Hematopoietic multipotent progenitor cell treated with erythropoietin and hydrocortisone succinate and interleukin-3 and kit ligand, for 6 days (in vitro differentiated cells): ENCODE measurements around the gene STKLD1.

Experiments used
- DNase-seq: peaks from one replicate; pipeline ENCODE4 v3.0.0-alpha.2; 2015

STKLD1 gene

DNA sequence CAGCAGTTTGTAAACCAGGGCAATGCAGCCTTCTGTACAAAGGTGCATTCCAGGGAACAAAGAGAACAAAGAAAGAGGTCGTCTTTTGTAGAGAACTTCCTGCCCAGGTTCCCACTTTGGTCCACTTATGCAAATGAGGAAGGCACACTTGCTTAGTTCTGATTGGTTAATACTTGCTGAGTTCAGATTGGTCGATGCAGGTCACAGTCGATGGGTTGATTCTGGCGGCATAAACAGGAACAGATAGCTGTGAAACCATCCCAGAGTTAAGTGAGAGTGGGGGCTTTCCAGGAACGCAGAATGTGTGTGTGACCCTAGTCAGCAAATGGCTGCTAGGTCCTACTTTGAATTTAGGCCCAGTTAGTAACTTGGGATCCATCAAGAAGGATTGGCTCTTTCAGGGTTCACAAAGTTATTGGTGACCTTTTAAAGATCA is 44.2 kb downstream of the STKLD1 start:
- no peak for DNase-seq

DNA sequence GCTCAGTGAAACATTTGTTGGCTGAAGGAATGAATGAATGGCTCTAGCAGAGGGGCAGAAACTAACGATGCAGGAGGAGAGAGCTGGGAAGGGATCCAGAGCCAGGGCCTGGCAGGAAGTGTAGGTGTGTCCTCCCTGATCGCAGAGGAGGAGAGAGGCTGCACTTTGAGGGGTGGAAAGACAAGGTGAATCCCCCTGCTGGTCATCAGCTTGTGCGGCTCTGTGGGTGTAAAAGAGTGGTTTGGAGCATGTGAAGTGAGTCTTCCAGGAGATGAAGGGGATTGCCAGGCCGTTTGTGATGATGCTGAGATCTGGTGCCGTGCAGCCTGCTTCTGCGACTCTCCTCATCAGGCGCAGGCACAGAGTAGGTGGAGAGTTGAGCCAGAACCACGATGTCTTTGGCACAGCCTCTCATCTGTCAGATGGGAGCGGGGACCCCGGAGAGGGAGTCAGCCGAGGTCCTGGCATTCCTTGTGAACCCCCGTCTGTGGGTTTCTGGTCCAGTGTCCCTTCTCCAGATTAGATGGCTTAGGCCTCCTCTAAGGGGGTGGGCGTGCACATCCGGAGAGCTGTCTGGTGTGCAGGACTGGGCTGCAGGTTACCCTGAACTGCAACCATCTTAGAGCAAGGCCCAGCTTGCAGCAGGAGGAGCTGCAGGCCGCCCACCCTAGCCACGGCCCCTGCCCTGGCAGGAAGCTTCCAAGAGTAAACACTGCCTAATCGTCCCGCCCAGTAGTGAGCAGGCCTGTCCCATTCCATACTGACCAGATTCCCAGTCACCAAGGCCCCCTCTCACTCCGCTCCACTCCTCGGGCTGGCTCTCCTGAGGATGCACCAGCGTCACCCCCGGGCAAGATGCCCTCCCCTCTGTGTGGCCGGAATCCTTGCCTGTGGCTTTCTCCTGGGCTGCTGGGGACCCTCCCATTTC is 45.7 kb downstream of the STKLD1 start, which contains the start of gene ADAMTS13:
ADAMTS13 (plus strand) TSS at position 753 of the 928 bp plus-strand sequence; CDS start at position 830, 77 bp downstream.
- peak; percentile 48 for DNase-seq

DNA sequence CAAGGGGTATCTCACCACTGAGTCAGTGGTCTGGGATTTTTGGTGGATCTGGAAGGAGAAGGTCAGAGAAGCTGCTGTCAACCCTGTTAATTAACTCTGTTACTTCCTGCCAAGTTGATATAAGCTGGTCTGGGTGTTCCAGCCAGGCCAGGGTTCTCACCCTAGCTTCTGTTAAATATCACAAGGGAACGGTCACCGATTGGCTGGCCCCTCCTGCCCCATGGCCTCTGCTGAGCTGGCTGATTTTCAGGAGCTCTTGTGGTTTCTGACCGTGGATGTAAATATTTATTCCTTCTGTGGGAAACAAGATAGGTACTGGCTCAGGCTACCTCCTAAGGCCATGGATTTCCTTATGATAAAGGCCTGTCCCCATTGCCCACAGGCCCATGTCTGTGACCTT is 47.0 kb downstream of the STKLD1 start:
- DNase-seq: no peak

DNA sequence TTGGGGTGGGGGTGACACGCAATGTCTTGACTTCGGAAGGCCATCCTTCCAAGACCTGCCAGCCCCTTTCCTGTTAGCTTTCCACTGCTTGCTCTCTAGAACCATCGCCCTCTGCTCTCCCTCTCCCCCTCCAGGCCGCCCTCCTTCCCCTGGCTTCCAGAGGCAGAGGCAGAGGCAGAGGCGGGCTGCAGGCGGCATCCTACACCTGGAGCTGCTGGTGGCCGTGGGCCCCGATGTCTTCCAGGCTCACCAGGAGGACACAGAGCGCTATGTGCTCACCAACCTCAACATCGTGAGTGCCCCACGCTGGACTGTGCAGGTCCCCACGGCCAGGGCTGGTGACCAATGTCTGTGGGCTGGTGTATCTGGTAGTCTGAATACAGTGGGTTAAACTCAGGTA is 48.0 kb downstream of the STKLD1 start:
- DNase-seq: no peak

DNA sequence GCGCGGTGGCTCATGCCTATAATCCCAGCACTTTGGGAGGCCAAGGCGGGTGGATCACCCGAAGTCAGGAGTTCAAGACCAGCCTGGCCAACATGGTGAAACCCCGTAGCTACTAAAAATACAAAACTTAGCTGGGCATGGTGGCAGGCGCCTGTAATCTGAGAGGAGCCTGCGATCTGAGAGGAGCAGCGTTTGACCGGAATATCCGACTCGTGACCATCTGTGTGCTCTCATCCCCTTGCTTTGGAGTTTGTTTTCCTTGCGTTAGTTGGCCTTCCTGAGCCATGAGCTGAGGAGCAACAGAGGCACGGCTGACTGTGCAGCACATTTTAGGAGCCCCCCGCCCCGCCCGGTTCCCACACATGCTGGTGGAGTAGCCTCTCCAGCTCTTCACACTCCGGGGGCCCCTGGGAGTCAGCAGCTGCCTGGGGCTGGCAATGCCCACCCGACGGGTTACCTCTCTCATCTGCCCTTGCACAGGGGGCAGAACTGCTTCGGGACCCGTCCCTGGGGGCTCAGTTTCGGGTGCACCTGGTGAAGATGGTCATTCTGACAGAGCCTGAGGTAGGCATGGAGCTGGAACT is 49.0 kb downstream of the STKLD1 start:
- no peak for DNase-seq

DNA sequence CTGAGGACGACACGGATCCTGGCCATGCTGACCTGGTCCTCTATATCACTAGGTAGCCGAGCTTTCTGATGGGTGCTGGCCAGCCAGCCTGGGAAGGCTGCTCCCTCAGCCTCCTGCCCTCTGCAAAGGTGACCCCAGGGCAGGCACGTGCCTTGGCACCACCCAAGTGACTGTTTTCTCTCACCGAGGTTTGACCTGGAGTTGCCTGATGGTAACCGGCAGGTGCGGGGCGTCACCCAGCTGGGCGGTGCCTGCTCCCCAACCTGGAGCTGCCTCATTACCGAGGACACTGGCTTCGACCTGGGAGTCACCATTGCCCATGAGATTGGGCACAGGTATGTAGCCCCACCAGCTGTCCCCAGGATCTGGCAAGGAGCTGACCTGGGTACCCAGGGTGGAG is 49.8 kb downstream of the STKLD1 start:
- DNase-seq: no peak

DNA sequence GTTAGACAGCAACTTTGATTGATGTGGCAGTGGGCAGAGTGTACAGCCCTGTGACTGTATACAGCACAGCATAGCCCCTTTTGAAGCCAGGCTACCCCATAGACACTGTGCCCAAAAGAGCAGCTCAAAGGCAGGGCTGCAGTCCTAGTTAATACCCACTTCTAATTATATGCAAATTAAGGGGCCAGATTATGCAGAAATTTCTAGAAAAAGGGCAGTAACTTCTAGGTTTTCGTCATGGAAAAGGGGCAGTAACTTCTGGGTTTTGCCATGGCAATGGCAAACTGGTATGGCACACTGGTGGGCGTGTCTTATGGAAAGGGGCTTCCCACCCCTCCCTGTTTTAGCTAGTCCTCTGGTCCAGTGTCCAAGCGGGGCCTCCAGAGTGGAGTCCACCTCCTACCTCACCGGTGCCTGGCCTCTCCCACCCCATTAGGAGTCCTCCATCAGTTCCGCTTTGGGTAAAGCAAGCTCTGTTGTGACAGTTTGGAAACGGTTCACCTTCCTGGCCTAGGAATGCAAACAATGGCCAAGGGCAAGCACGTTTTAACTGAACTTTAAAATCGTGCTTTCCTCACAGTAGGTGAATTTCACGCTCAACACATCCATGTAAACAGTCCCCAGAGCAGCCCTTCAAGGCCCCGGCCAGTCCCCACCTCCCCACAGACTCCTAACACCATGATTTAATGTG is 51.6 kb downstream of the STKLD1 start:
- no peak for DNase-seq

DNA sequence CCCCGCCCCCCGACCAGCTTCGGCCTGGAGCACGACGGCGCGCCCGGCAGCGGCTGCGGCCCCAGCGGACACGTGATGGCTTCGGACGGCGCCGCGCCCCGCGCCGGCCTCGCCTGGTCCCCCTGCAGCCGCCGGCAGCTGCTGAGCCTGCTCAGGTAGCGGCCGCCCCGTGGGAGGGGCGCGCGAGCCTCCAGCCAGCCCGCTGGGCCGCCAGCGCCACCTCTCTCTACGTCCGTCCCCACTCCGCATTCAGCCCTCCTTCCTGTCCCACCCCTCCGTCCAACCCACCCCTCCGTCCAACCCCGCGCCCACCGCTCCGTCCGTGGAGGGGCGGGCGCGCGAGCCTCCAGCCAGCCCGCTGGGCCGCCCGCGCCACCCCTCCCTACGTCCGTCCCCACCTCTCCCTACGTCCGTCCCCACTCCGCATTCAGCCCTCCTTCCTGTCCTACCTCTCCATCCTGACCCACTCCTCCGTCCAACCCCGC is 52.5 kb downstream of the STKLD1 start:
- no peak for DNase-seq

DNA sequence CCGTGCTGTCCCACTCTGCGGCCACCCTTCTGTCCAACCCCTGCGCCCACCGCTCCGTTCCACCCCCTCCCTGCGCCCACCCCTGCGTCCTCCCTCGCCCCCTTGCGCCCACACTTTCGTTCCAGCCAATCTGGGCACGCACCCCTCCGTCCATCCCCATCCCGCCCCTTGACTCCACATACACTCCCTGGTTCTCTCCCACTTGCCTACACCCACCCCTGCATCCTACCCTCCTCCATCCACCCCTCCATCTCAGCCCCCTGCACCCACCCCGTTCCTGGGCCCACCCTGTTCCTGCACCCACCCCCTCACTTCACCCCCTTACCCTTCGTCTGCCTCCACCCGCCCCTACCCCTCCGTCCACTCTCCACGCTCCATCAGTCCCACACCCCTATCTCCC is 53.0 kb downstream of the STKLD1 start:
- DNase-seq: no peak

DNA sequence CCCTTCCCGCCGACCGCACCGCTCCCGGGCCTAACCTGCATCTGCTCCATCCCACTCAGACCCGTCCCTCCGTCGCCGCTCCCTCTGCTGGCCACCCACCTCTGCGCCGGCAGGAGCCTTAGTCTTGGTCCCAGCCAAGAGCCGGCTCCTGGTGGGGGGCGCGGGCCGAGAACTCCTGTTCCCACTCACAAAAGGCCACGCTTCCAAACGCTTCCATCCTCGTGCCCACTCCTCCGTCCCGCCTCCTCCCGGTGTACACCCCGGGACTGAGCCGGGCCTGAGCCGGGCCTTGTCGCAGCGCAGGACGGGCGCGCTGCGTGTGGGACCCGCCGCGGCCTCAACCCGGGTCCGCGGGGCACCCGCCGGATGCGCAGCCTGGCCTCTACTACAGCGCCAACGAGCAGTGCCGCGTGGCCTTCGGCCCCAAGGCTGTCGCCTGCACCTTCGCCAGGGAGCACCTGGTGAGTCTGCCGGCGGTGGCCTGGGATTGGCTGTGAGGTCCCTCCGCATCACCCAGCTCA is 53.5 kb downstream of the STKLD1 start:
- DNase-seq: peak; percentile 56

DNA sequence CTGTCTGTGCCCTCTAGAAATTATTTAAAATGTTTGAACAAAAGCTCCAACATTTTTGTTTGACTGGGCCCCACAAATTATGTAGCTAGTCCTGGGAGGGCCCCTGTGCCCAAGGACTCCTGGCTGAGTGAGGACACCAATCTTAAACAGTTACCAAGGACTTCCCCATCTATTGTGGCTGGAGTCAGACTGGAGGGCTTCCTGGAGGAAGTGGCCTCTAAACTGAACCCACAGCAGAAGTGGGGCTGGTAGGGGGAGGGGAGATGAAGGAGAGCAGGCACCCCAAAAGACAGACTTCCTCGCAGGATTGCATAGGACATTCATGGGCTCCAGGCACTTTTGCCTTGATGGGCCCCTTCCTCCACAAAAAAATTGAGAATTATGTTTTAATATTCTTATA is 54.1 kb downstream of the STKLD1 start:
- no peak for DNase-seq

DNA sequence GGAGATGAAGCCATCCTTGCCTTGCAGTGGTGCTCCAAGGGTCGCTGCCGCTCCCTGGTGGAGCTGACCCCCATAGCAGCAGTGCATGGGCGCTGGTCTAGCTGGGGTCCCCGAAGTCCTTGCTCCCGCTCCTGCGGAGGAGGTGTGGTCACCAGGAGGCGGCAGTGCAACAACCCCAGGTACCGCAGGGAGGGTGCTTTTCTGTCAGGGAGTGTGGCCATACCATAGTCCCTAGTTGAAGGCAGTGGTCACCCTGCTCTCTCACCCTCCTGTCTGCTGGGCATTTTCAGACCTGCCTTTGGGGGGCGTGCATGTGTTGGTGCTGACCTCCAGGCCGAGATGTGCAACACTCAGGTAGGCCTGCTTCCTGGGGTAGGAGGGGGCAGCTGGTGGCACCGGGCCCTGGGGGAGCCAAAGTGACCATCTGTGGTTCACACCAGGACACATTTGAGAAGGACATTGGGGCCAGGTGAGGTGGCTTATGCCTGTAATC is 57.2 kb downstream of the STKLD1 start:
- DNase-seq: no peak

DNA sequence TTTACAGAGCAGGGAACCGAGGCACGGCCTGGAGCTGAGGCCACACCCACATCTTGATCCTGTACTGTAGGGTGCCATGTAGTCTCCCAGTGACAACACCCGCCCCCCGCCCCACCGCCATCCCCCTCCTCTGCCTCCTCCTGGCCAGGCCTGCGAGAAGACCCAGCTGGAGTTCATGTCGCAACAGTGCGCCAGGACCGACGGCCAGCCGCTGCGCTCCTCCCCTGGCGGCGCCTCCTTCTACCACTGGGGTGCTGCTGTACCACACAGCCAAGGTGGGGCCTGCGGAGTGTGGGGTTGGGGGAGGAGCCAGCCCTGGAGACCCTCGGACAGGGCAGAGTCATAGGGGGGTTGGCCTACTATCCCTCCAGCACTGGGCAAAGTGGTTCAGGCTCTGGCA is 60.5 kb downstream of the STKLD1 start:
- DNase-seq: no peak

DNA sequence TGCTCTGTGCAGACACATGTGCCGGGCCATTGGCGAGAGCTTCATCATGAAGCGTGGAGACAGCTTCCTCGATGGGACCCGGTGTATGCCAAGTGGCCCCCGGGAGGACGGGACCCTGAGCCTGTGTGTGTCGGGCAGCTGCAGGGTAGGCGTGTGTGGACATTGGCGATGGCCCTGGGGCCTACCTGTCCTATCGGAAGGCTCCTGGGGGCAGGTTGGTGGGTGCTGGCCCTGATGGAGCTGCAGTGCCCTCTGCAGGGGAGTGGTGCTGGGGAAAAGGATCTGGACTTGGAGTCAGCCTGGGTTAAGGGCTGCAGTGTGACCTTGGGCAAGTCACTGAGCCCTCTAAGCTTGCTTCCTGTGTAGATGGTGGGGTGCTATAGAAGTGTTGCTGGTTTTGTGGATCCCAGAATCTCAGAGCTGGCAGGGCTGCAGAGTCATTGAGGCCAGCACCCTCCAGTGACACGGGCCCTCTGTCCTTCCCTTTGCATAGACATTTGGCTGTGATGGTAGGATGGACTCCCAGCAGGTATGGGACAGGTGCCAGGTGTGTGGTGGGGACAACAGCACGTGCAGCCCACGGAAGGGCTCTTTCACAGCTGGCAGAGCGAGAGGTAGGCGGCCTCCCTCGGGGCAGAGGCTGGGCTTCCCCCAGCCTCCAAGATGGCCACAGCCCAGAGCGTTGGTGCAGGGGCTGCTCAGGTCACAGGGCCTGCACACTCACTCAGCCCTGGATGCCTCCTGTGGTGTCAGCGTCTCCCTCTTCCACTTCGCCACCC is 61.8 kb downstream of the STKLD1 start:
- no peak for DNase-seq

DNA sequence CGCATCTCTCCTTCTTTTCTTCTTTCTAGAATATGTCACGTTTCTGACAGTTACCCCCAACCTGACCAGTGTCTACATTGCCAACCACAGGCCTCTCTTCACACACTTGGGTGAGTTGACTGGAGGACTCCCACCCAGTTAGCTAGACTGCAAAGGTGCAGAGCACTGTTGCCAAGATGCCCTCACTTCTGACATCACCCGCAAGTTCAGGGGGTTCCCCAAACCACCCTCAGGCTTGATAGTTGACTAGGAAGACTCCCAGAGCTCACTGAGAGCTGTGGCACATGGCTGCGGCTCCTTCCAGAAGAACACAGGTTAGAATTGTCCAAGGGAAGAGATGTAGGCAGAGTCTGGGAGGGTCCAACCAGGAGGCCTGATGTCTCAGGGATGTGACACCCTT is 63.2 kb downstream of the STKLD1 start:
- DNase-seq: no peak

DNA sequence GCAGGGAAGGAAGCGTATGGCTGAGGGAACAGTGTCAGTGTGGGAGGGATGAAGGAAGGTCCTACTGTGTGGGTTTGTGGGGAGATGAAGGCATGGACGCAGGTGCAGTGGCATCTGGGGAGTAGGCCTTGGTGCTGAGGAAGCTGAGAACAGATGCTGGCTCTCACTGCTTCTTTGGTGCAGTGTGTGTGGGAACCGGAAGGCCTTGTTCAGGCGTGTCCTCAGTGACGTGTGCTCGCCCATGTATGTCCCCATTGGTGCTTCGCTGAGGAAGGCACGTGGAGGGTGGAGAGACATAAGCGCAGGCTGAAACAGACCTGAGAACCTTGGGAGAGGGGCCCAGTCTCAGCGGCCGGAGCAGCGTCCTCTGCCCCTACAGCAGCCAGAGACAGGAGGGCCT is 64.7 kb downstream of the STKLD1 start:
- no peak for DNase-seq

DNA sequence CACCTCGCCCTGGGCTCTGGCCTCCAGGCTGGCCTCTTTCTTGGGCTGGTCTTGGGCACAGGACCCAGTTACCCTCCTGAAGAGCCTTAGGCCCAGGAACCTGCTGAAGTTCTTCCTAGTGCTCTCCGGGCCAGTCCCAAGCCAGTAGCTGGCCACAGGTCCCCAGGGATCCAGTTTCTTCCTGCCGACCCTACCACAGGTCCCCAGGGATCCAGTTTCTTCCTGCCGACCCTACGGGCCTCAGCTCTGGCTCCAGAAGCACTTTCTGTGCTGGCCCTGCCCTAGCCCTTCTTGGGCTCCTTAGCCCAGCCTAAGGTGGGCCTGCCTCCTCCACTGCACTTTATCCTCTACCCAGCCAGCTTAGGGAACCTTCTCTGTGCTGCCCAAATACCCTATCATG is 65.4 kb downstream of the STKLD1 start:
- DNase-seq: no peak

DNA sequence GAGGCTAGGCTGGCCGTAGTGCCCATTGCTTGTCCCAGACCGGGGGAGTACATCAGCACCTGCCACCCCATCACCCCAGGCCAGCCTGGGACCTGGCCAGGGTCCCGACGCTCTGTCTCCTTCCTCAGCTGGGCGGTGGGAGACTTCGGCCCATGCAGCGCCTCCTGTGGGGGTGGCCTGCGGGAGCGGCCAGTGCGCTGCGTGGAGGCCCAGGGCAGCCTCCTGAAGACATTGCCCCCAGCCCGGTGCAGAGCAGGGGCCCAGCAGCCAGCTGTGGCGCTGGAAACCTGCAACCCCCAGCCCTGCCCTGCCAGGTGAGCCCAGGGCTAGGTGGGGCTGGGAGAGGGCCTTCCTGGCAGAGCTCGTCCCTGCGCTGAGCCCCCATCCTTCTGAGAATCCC is 67.1 kb downstream of the STKLD1 start:
- DNase-seq: no peak

DNA sequence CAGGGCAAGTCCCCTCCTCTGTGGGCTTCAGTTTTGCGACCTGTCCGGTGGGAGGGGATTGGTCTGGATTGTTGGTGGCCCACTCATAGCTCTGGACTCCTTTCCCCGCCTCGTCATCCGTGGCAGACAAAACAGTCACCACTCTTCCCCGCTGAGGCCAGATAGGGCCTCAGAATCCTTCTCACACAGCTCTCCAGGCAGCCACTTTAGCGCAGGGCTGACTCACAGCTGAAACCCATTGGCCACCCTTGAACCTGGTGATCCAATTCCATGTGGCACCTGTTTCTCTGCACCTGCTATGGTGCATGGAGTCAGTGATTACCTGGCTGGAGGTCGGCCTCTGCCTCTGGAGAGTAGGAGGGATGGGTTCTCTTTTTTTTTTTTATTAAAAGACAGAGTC is 67.8 kb downstream of the STKLD1 start:
- no peak for DNase-seq

DNA sequence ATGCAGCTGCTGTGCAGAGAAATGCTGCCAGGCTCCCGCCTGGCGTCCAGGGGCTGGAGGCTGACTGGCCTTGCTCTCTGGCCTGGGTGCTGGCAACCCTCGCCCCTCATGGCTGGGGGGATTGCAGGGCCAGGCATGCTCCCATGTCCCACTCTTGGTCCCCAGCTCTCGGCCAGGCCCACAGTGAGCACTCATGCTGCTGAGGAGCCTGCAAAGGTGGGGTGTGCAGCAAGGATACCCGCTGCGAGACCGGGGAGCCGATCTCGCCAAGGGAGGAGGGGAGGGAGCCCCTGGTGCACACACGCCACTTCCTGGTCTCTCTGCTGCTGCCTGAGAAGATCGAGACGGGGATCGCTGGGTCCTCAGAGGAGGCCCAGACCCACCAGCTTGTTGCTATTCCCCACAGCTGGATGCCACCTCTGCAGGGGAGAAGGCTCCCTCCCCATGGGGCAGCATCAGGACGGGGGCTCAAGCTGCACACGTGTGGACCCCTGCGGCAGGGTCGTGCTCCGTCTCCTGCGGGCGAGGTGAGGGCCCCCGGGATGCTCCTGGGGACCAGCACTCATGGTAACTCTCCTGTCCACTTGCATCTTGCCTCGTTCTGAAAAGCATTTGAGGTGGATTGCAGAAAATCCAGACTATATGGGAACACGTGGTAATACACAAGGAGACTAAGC is 69.3 kb downstream of the STKLD1 start:
- no peak for DNase-seq

DNA sequence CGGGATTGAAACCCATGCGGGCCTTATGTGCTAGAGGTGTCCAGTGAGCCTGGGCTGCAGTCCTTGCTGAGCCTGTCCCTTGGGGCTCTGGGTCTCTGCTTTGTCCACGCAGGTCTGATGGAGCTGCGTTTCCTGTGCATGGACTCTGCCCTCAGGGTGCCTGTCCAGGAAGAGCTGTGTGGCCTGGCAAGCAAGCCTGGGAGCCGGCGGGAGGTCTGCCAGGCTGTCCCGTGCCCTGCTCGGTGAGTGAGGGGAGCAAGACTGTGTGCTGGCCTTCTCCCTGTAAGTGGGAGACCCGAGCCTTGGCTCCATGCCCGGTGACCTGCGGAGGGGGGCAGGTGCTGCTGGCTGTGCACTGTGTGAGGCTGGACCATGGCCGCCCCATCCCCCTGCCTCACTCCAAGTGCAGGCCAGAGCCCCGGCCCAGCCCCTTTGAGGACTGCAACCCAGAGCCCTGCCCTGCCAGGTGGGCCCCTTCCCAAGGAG is 72.4 kb downstream of the STKLD1 start:
- DNase-seq: no peak

DNA sequence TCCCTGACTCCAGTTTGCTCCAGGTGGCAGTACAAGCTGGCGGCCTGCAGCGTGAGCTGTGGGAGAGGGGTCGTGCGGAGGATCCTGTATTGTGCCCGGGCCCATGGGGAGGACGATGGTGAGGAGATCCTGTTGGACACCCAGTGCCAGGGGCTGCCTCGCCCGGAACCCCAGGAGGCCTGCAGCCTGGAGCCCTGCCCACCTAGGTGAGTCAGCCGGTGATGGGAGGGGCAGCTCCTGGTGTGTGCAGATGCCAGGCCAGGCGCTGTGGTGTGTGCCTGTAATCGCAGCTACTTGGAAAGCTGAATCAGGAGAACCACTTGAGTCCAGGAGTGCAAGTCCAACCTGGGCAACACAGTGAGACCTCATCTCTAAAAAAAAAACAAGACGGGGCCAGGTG is 73.6 kb downstream of the STKLD1 start:
- no peak for DNase-seq
